B cell (primary cell): ENCODE results near the gene MARK4. TPM values are rescaled to one million over a fixed set of nuclear protein-coding genes. Genes with fewer than 3 reads are reported as not detected.

Source experiments
- ATAC-seq: fragments of 200-7000 bp; cut with Tn5 transposase; one replicate; pipeline ENCODE4 v1.10.0; 2021; ENCODE audit warnings: low read depth, mild to moderate bottlenecking, moderate number of reproducible peaks, moderate library complexity
- CTCF ChIA-PET: fragments of 350-600 bp; sonication (Branson Sonifier 250); formaldehyde crosslinking; loops from one replicate; lab custom pipeline; 2021; ENCODE audit warnings: antibody characterized with exemption, inconsistent platforms; lab: Charles Lee
- POLR2A ChIA-PET: fragments of 350-600 bp; sonication (Branson Sonifier 250); formaldehyde crosslinking; loops from one replicate; lab custom pipeline; 2021; ENCODE audit warnings: antibody characterized with exemption; lab: Charles Lee
- DNase-seq: peaks from one replicate; pipeline ENCODE4 v3.0.0; 2013
- H2AFZ ChIP-seq: 2 replicates; pipeline ENCODE4 v1.6.1; 2012; ENCODE audit warnings: mild to moderate bottlenecking, low read depth, low read length; ENCODE audit not compliant: insufficient read depth, poor library complexity, severe bottlenecking
- H3K27ac ChIP-seq, 2 donors: 1 replicate in 1 of 2; 2 replicates in 1 of 2; pipeline ENCODE4 v1.5.1; 2012 to 2013; ENCODE audit warnings: low read length in 2 of 2, mild to moderate bottlenecking in 2 of 2, moderate library complexity in 1 of 2
- H3K27me3 ChIP-seq, 4 experiments: fragments of 200-600 bp in 1 of 4; sonication (generic) in 1 of 4; replicated peaks in 1 of 4; 1 replicate in 2 of 4; 2 replicates in 2 of 4; pipeline versions ENCODE4 v1.6.1 to v1.7.0; 2013 to 2016; ENCODE audit warnings: low read length in 3 of 4, mild to moderate bottlenecking in 2 of 4, mixed read lengths in 1 of 4, moderate library complexity in 1 of 4; ENCODE audit not compliant: insufficient read depth in 4 of 4, control insufficient read depth in 3 of 4; ENCODE audit errors: control extremely low read depth in 1 of 4
- H3K36me3 ChIP-seq, 2 experiments: replicated peaks in 1 of 2; 1 replicate in 1 of 2; 2 replicates in 1 of 2; pipeline versions ENCODE4 v1.6.1 to v1.7.1; 2013; ENCODE audit warnings: low read length in 1 of 2; ENCODE audit not compliant: insufficient read depth in 2 of 2, control insufficient read depth in 1 of 2; ENCODE audit errors: control extremely low read depth in 1 of 2, extremely low read depth in 1 of 2
- H3K4me1 ChIP-seq, 2 donors: fragments of 200-600 bp in 1 of 2; sonication (generic) in 1 of 2; 1 replicate in 1 of 2; 2 replicates in 1 of 2; pipeline versions ENCODE4 v1.5.1 to v1.6.1; 2013 to 2017; ENCODE audit warnings: low read length in 2 of 2; ENCODE audit not compliant: control insufficient read depth in 2 of 2, insufficient read depth in 2 of 2
- H3K4me2 ChIP-seq: replicated peaks from 2 replicates; pipeline ENCODE3; 2012; ENCODE audit warnings: mild to moderate bottlenecking, low read depth, low read length; ENCODE audit not compliant: poor library complexity, severe bottlenecking
- H3K4me3 ChIP-seq, 5 experiments: fragments of 200-600 bp in 1 of 5; sonication (generic) in 1 of 5; 1 replicate in 3 of 5; 2 replicates in 2 of 5; pipeline versions ENCODE4 v1.5.1 to v1.7.0; 2011 to 2016; ENCODE audit warnings: low read length in 4 of 5, mild to moderate bottlenecking in 4 of 5, low read depth in 2 of 5, control low read depth in 1 of 5, moderate library complexity in 1 of 5; ENCODE audit not compliant: insufficient read depth in 1 of 5; ENCODE audit errors: control extremely low read depth in 1 of 5, extremely low read depth in 1 of 5
- H3K79me2 ChIP-seq: fragments of 200-600 bp; sonication (generic); one replicate; pipeline ENCODE4 v1.6.0; 2016; ENCODE audit warnings: low read length; ENCODE audit not compliant: control insufficient read depth, insufficient read depth
- H3K9ac ChIP-seq: fragments of 200-600 bp; sonication (generic); 2 replicates; pipeline ENCODE4 v1.6.1; 2017; ENCODE audit warnings: mild to moderate bottlenecking, low read length, moderate library complexity
- H3K9me3 ChIP-seq, 3 donors: one replicate each; pipeline versions ENCODE4 v1.6.1 to v1.7.1; 2013; ENCODE audit warnings: low read length in 2 of 3; ENCODE audit not compliant: control insufficient read depth in 2 of 3, insufficient read depth in 1 of 3; ENCODE audit errors: control extremely low read depth in 1 of 3
- H4K20me1 ChIP-seq: 2 replicates; pipeline ENCODE4 v1.6.0; 2012; ENCODE audit warnings: mild to moderate bottlenecking, low read length; ENCODE audit not compliant: insufficient read depth, control insufficient read depth, poor library complexity, severe bottlenecking
- H3K27ac Mint-ChIP-seq: one replicate; pipeline ENCODE4 v1.8.0; 2021; ENCODE audit warnings: mixed read lengths
- H3K27me3 Mint-ChIP-seq: one replicate; pipeline ENCODE4 v1.8.0; 2021; ENCODE audit warnings: mixed read lengths
- H3K4me1 Mint-ChIP-seq: one replicate; pipeline ENCODE4 v1.8.0; 2021; ENCODE audit warnings: mixed read lengths
- H3K4me3 Mint-ChIP-seq: one replicate; pipeline ENCODE4 v1.8.0; 2021; ENCODE audit warnings: mixed read lengths
- H3K9me3 Mint-ChIP-seq: one replicate; pipeline ENCODE4 v1.8.0; 2022; ENCODE audit warnings: mixed read lengths; ENCODE audit not compliant: insufficient read depth
- CTCF ChIP-seq: fragments of 200-600 bp; IDR thresholded peaks from one replicate; pipeline ENCODE4 v1.8.0; 2022; ENCODE audit warnings: antibody characterized with exemption, mild to moderate bottlenecking
- EZH2 ChIP-seq: IDR thresholded peaks from 2 replicates; pipeline ENCODE4 v1.6.1; 2012; ENCODE audit warnings: borderline replicate concordance, low read depth, mild to moderate bottlenecking, moderate library complexity, low read length; ENCODE audit not compliant: insufficient read depth, poor library complexity, severe bottlenecking
- WGBS: methylation state at CpG from one replicate; pipeline ENCODE4 v1.1.5; 2013; ENCODE audit warnings: missing lambda C conversion rate; ENCODE audit not compliant: insufficient coverage; 5-methylcytosine and 5-hydroxymethylcytosine counted together
- intact Hi-C: fragments of 100-400 bp; cut with micrococcal nuclease; formaldehyde crosslinking; loops from one replicate; pipeline ENCODE4 v1.10.0; 2022
- polyA plus RNA-seq: library from polyadenylated mRNA; depleted of rRNA; stranded (reverse); fragments of >200 nt; gene quantifications from 2 replicates; pipeline ENCODE4 v1.2.3, GENCODE V29; 2012
- total RNA-seq, 2 donors: library from RNA; stranded (reverse); fragments of 120-200 nt in 1 of 2; gene quantifications; 1 replicate in 1 of 2; 2 replicates in 1 of 2; pipeline versions ENCODE4 v1.2.3 to v1.2.4, GENCODE V29; 2013 to 2022

The MARK4 gene
- total and polyA plus RNA-seq, 2 donors (not counting 1 experiment from before 2014, with no cell fraction given): 13.5 to 36.2 TPM

- ChIA-PET CTCF (interaction anchor here (1.7 kb wide), 1 partner anchor 11 kb away, joined by 5 read pairs; no protein-coding TSS in a partner anchor), POLR2A (interaction anchor here (0.7 kb wide), 1 partner anchor 8 kb away, joined by 4 read pairs; no protein-coding TSS in a partner anchor)
- H4K20me1 ChIP-seq: no peaks in the 10 kb centered on the region
- DNase-seq: no peak
- H3K4me1 ChIP-seq: peaks cover 0 to under 1% of the 10 kb centered on the region in 2 donors
- ATAC-seq: no peak
- intact Hi-C loops: loop anchor here (10.0 kb wide), 2 partner anchors 242 to 438 kb away; partner anchors contain the start of gene BCAM
- no peak for TF ChIP-seq CTCF
- no peak for TF ChIP-seq EZH2
- no peak overlapping the region for H2AFZ ChIP-seq
- H3K9ac ChIP-seq: no peak overlapping the region
- WGBS: 91% methylated on average over 11 of the region's 13 CpGs
- H3K27me3 ChIP-seq: no peaks in the 10 kb centered on the region
- H3K4me3 ChIP-seq: no peak overlapping the region
- Mint-ChIP-seq H3K4me1 (peaks cover 1% of the 10 kb centered on the region), H3K4me3 (no peak overlapping the region), H3K27ac (no peak overlapping the region), H3K9me3 (no peaks in the 10 kb centered on the region), H3K27me3 (peaks cover 14% of the 10 kb centered on the region)
- no peak overlapping the region for H3K4me2 ChIP-seq
- no peaks in the 10 kb centered on the region for H3K79me2 ChIP-seq
- H3K36me3 ChIP-seq: no peaks in the 10 kb centered on the region
- H3K9me3 ChIP-seq: no peaks in the 10 kb centered on the region
- no peak overlapping the region for H3K27ac ChIP-seq
These were observed 7.8 kb upstream of the MARK4 start for GRCh38 chr19:45243144-45243732.

DNA sequence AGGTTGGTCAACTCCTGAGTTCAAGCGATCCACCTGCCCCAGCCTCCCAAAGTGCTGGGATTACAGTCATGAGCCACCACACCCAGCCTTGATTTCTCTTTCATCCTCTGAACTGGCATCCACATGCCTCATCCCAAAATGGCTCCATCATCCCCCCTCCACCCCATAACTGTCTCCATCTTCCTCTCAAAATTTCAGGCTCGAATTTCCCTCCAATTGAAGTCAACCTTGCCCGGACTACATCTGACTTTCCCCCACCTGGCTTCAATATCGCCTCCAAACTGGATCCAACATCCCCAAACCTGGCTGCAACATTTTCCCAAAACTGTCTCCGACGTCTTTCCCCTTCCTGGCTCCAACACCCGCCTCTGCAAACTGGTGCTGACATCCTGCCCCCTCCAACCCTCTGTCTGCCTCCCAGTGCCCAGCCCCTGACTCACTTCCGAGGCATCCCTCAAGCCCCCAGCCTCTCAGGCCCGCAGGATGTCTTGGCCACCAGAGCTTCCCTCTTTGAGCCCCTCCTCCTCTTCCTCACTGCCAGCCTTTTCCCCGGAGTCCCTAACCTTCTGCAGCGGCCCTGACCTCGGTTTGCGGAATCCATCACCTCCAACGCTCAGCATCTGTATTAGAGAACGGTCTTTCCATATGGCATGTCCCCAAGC is 6.8 kb upstream of the MARK4 start:
- no peak overlapping the region for H2AFZ ChIP-seq
- H3K27me3 Mint-ChIP-seq: peaks cover 11% of the 10 kb centered on the region
- CTCF ChIA-PET: interaction anchor here (1.7 kb wide), 1 partner anchor 10 kb away, joined by 5 read pairs; no protein-coding TSS in a partner anchor
- DNase-seq: no peak
- H3K79me2 ChIP-seq: no peaks in the 10 kb centered on the region
- intact Hi-C loops: loop anchor here (10.0 kb wide), 2 partner anchors 241 to 439 kb away; partner anchors contain the start of gene BCAM
- H3K27me3 ChIP-seq: no peaks in the 10 kb centered on the region
- no peak overlapping the region for H3K4me3 ChIP-seq
- POLR2A ChIA-PET: no interaction called here
- H3K9me3 ChIP-seq: no peaks in the 10 kb centered on the region
- no peak overlapping the region for H3K4me2 ChIP-seq
- no peaks in the 10 kb centered on the region for H3K36me3 ChIP-seq
- H3K4me1 ChIP-seq: peaks cover 0 to 7% of the 10 kb centered on the region in 2 donors
- H4K20me1 ChIP-seq: no peaks in the 10 kb centered on the region
- H3K4me1 Mint-ChIP-seq: peaks cover 5% of the 10 kb centered on the region
- no peak for ATAC-seq
- H3K9ac ChIP-seq: no peak overlapping the region
- 54% methylated on average over 15 of the region's 15 CpGs for WGBS
- H3K27ac Mint-ChIP-seq: no peak overlapping the region
- TF ChIP-seq EZH2 (no peak), CTCF (no peak)
- H3K4me3 Mint-ChIP-seq: no peak overlapping the region
- no peaks in the 10 kb centered on the region for H3K9me3 Mint-ChIP-seq
- no peak overlapping the region for H3K27ac ChIP-seq
